Type B pancreatic cell (in vitro differentiated cells): ENCODE data around the gene TULP4. TPM values are rescaled to one million over a fixed set of nuclear protein-coding genes. Genes with fewer than 3 reads are reported as not detected.
"Not testable (repeated sequence)": the region's sequence is repeated elsewhere in the genome, so short reads cannot be mapped to it uniquely, and the experiment has no call there.

Experiments used
- DNase-seq: peaks from one replicate; pipeline ENCODE4 v3.0.0; 2021; ENCODE audit warnings: mixed read lengths; ENCODE audit not compliant: unreplicated experiment; ENCODE audit errors: extremely low spot score
- H3K27ac Mint-ChIP-seq: 2 replicates; pipeline ENCODE4 v1.8.0; 2021; ENCODE audit warnings: mild to moderate bottlenecking, mixed read lengths
- H3K27me3 Mint-ChIP-seq: 2 replicates; pipeline ENCODE4 v1.8.0; 2021; ENCODE audit warnings: mixed read lengths
- H3K36me3 Mint-ChIP-seq: 2 replicates; pipeline ENCODE4 v1.8.0; 2021; ENCODE audit warnings: mixed read lengths
- H3K4me1 Mint-ChIP-seq: one replicate; pipeline ENCODE4 v1.8.0; 2021; ENCODE audit warnings: mixed read lengths; ENCODE audit not compliant: unreplicated experiment
- H3K4me3 Mint-ChIP-seq: 2 replicates; pipeline ENCODE4 v1.8.0; 2021; ENCODE audit warnings: mild to moderate bottlenecking, mixed read lengths
- H3K9me3 Mint-ChIP-seq: 2 replicates; pipeline ENCODE4 v1.8.0; 2021; ENCODE audit warnings: mixed read lengths
- CTCF ChIP-seq: fragments of 200-600 bp; sonication (generic); conservative IDR thresholded peaks from 2 replicates; pipeline ENCODE4 v1.5.0; 2021; ENCODE audit warnings: antibody characterized with exemption, mild to moderate bottlenecking
- total RNA-seq: library from RNA; stranded (reverse); gene quantifications from 2 replicates; pipeline ENCODE4 v1.2.1, GENCODE V29; 2021; ENCODE audit warnings: low replicate concordance

The TULP4 gene
- total RNA-seq, 1 donor from 2014 or later: 109 TPM

- no peaks in the 10 kb centered on the region for H3K27me3 Mint-ChIP-seq
- no peak for DNase-seq
- no peak overlapping the region for H3K4me3 Mint-ChIP-seq
These were observed 22.3 kb downstream of the TULP4 start for GRCh38 chr6:158334534-158334933.

DNA sequence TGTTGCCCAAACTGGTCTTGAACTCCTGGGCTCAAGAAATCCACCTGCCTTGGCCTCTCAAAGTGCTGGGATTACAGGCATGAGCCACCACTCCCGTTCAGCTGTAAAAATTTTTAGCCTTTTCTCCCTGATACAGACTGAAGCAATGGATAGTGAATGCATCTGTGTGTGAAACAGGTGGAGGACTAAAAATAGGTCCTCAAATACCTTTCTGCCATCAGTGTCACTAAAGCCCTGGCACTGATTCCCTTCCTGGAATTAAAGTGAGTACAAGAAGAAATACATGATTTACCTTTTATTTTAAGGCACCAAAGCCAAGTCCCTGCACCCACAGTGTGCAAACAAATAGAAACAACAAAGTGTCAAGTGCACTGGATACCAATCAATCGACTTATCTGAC, 25.1 kb downstream of the TULP4 start:
- no peak for DNase-seq
- peaks cover 12% of the 10 kb centered on the region for H3K9me3 Mint-ChIP-seq
- H3K36me3 Mint-ChIP-seq: peaks cover 58% of the 10 kb centered on the region
- H3K27ac Mint-ChIP-seq: no peak overlapping the region
- peaks cover 3% of the 10 kb centered on the region for H3K4me1 Mint-ChIP-seq
- TF ChIP-seq CTCF: no peak
- no peak overlapping the region for H3K4me3 Mint-ChIP-seq
- H3K27me3 Mint-ChIP-seq: no peaks in the 10 kb centered on the region

More at GRCh38 chr6:158334534-158334933, 22.3 kb downstream of the TULP4 start:
- Mint-ChIP-seq H3K27ac (no peak overlapping the region), H3K4me1 (peaks cover 3% of the 10 kb centered on the region), H3K9me3 (no peaks in the 10 kb centered on the region), H3K36me3 (peaks cover 48% of the 10 kb centered on the region)
- no peak for TF ChIP-seq CTCF

- peaks cover 12% of the 10 kb centered on the region for H3K9me3 Mint-ChIP-seq
- H3K4me1 Mint-ChIP-seq: peaks cover 3% of the 10 kb centered on the region
- no peak overlapping the region for H3K4me3 Mint-ChIP-seq
- H3K36me3 Mint-ChIP-seq: peaks cover 54% of the 10 kb centered on the region
- H3K27me3 Mint-ChIP-seq: no peaks in the 10 kb centered on the region
- no peak for TF ChIP-seq CTCF
- H3K27ac Mint-ChIP-seq: peak overlapping the region; percentile 56
- DNase-seq: no peak
These were observed 26.2 kb downstream of the TULP4 start for GRCh38 chr6:158338311-158339112.

- not testable (repeated sequence) for H3K4me1 Mint-ChIP-seq, DNase-seq, H3K27me3 Mint-ChIP-seq, H3K4me3 Mint-ChIP-seq
- Mint-ChIP-seq H3K9me3 (peaks cover 16% of the 10 kb centered on the region), H3K27ac (peak overlapping the region; percentile 56), H3K36me3 (peaks cover 55% of the 10 kb centered on the region)
These were observed 26.9 kb downstream of the TULP4 start for GRCh38 chr6:158339197-158339596.

- no peak for DNase-seq
- no peaks in the 10 kb centered on the region for H3K27me3 Mint-ChIP-seq
- H3K4me1 Mint-ChIP-seq: peaks cover 3% of the 10 kb centered on the region
- TF ChIP-seq CTCF: no peak
- no peak overlapping the region for H3K4me3 Mint-ChIP-seq
- H3K27ac Mint-ChIP-seq: no peak overlapping the region
- peaks cover 63% of the 10 kb centered on the region for H3K36me3 Mint-ChIP-seq
- H3K9me3 Mint-ChIP-seq: peaks cover 22% of the 10 kb centered on the region
These were observed 28.0 kb downstream of the TULP4 start for GRCh38 chr6:158340252-158340651.

DNA sequence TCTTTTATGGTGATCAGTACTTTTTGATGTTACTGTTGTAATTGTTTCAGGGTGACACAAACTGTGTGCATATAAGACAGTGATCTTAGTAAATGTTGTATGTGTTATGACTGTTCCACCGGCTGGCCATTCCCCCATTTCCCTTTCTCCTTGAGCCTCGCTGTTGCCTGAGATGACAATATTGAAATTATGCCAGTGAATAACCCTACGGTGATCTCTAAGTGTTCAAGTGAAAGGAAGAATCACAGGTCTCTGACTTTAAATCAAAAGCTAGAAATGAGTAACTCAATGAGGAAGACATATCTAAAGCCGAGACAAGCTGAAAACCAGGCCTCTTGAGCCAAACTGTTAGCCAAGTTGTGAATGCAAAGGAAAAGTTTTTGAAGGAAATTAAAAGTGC, 32.3 kb downstream of the TULP4 start:
- no peaks in the 10 kb centered on the region for H3K27me3 Mint-ChIP-seq
- DNase-seq: no peak
- no peaks in the 10 kb centered on the region for H3K4me1 Mint-ChIP-seq
- no peak overlapping the region for H3K27ac Mint-ChIP-seq
- no peak for TF ChIP-seq CTCF
- H3K36me3 Mint-ChIP-seq: peaks cover 50% of the 10 kb centered on the region
- no peak overlapping the region for H3K4me3 Mint-ChIP-seq
- H3K9me3 Mint-ChIP-seq: peaks cover 30% of the 10 kb centered on the region

DNA sequence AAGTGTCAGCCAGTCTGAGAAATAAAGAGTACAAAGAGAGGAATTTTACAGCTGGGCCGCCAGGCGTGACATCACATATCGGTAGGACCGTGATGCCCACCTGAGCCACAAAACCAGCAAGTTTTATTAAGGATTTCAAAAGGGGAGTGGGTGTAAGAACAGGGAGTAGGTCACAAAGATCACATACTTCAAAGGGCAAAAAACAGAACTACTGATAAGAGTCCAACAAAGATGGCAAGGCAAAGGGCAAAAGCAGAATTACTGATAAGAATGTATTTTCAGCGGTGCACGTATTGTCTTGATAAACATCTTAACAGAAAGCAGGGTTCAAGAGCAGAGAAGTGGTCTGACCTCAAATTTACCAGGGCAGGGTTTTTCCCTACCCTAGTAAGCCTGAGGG, 33.2 kb downstream of the TULP4 start:
- H3K27ac Mint-ChIP-seq, DNase-seq, H3K4me1 Mint-ChIP-seq, H3K27me3 Mint-ChIP-seq, H3K4me3 Mint-ChIP-seq: not testable (repeated sequence)
- Mint-ChIP-seq H3K36me3 (peaks cover 41% of the 10 kb centered on the region), H3K9me3 (peaks cover 24% of the 10 kb centered on the region)
